HFFc6 (cell line): Measurements from ENCODE around the gene HES6. TPM values are rescaled to one million over a fixed set of nuclear protein-coding genes. Genes with fewer than 3 reads are reported as not detected.

ENCODE experiments used
- DNase-seq: peaks from one replicate; pipeline ENCODE4 v3.0.0-alpha.2; 2018
- H3K27ac Mint-ChIP-seq: 2 replicates; pipeline ENCODE4 v1.8.0; 2020; ENCODE audit warnings: mild to moderate bottlenecking, mixed read lengths
- H3K27me3 Mint-ChIP-seq: 2 replicates; pipeline ENCODE4 v1.8.0; 2021; ENCODE audit warnings: mild to moderate bottlenecking, moderate library complexity, mixed read lengths; ENCODE audit not compliant: insufficient read depth
- H3K36me3 Mint-ChIP-seq: 2 replicates; pipeline ENCODE4 v1.8.0; 2021; ENCODE audit warnings: low read depth, mixed read lengths
- H3K4me1 Mint-ChIP-seq: 2 replicates; pipeline ENCODE4 v1.8.0; 2020; ENCODE audit warnings: low read depth, mixed read lengths
- H3K4me3 Mint-ChIP-seq: 2 replicates; pipeline ENCODE4 v1.8.0; 2020; ENCODE audit warnings: mild to moderate bottlenecking, moderate library complexity, mixed read lengths
- H3K9me3 Mint-ChIP-seq: 2 replicates; pipeline ENCODE4 v1.8.0; 2020; ENCODE audit warnings: mild to moderate bottlenecking, mixed read lengths
- CTCF ChIP-seq: fragments of 200-600 bp; sonication (generic); IDR thresholded peaks from 2 replicates; pipeline ENCODE4 v1.5.0; 2021; ENCODE audit warnings: antibody characterized with exemption, mild to moderate bottlenecking
- total RNA-seq, 6 experiments: library from RNA; stranded (reverse); fragmentation: NEBNext Ultra II Directional; extraction: Animal tissue kit (Norgen Biotek cat#: 25700); gene quantifications; 2 replicates in 1 of 6; 3 replicates in 5 of 6; pipeline ENCODE4 v1.2.3, GENCODE V29; 2021

HES6 gene
- total RNA-seq, 6 experiments from 2014 or later: 0.47 to 1.0 (median 0.82) TPM

GRCh38 chr2:238233625-238234024, 6.2 kb downstream of the HES6 start:
- Mint-ChIP-seq H3K4me3 (no peak overlapping the region), H3K27me3 (peaks cover 49% of the 10 kb centered on the region), H3K36me3 (peaks cover 8% of the 10 kb centered on the region), H3K9me3 (no peaks in the 10 kb centered on the region), H3K27ac (no peak overlapping the region), H3K4me1 (peaks cover 9% of the 10 kb centered on the region)
- DNase-seq: no peak
- no peak for TF ChIP-seq CTCF

GRCh38 chr2:238231809-238232208, 8.0 kb downstream of the HES6 start:
- Mint-ChIP-seq H3K27ac (no peak overlapping the region), H3K4me3 (no peak overlapping the region; the same call in 1 of the 2 replicates), H3K27me3 (peaks cover 55% of the 10 kb centered on the region), H3K9me3 (no peaks in the 10 kb centered on the region), H3K4me1 (peaks cover 9% of the 10 kb centered on the region), H3K36me3 (peaks cover 8% of the 10 kb centered on the region)
- TF ChIP-seq CTCF: no peak
- no peak for DNase-seq

GRCh38 chr2:238231251-238231793, 8.5 kb downstream of the HES6 start:
- DNase-seq: no peak
- Mint-ChIP-seq H3K27ac (no peak overlapping the region), H3K4me3 (no peak overlapping the region; the same call in 1 of the 2 replicates), H3K4me1 (peaks cover 9% of the 10 kb centered on the region), H3K9me3 (no peaks in the 10 kb centered on the region), H3K36me3 (peaks cover 8% of the 10 kb centered on the region), H3K27me3 (peaks cover 60% of the 10 kb centered on the region)
- TF ChIP-seq CTCF: no peak

GRCh38 chr2:238230699-238231098, 9.1 kb downstream of the HES6 start:
- H3K27ac Mint-ChIP-seq: no peak overlapping the region
- H3K4me3 Mint-ChIP-seq: no peak overlapping the region
- no peak for TF ChIP-seq CTCF
- peaks cover 61% of the 10 kb centered on the region for H3K27me3 Mint-ChIP-seq
- H3K36me3 Mint-ChIP-seq: peaks cover 8% of the 10 kb centered on the region
- no peaks in the 10 kb centered on the region for H3K9me3 Mint-ChIP-seq
- peaks cover 8% of the 10 kb centered on the region for H3K4me1 Mint-ChIP-seq
- DNase-seq: no peak

- no peak for DNase-seq
- peaks cover 8% of the 10 kb centered on the region for H3K36me3 Mint-ChIP-seq
- no peaks in the 10 kb centered on the region for H3K9me3 Mint-ChIP-seq
- no peak overlapping the region for H3K4me3 Mint-ChIP-seq
- no peak for TF ChIP-seq CTCF
- no peaks in the 10 kb centered on the region; the same call in 1 of the 2 replicates for H3K4me1 Mint-ChIP-seq
- H3K27ac Mint-ChIP-seq: no peak overlapping the region
- H3K27me3 Mint-ChIP-seq: peaks cover 62% of the 10 kb centered on the region
These were observed 11.1 kb downstream of the HES6 start for GRCh38 chr2:238228700-238229099.
